ENCODE measurements around the gene RHBDL1.

The RHBDL1 gene

GRCh38 chr16:674214-674881 is 1.1 kb upstream of the RHBDL1 start:
- DNase-seq (ENCODE audit: low spot score): no peak

DNA sequence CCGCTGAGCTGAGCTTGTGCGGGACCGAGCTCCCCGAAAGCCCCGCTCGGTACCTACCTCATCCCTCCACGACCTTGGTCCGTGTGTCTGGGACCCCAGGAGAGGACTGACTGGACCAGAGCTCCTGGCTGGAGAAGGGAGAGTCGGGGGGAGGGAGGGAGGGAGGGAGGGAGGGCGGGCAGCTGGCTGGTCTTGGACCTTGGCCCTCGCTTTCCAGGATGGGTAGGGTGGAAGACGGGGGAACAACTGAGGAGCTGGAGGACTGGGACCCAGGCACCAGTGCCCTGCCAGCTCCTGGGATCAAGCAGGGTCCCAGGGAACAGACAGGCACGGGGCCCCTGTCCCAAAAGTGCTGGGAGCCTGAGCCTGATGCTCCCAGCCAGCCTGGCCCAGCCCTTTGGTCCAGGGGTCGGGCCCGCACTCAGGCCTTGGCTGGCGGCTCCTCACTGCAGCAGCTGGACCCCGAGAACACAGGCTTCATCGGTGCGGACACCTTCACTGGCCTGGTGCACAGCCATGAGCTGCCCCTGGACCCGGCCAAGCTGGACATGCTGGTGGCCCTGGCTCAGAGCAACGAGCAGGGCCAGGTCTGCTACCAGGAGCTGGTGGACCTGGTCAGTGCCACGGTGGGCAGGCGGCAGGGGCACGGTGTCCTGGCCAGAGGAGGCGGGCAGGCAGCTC is 553 bp downstream of the RHBDL1 start:
- no peak for DNase-seq (ENCODE audit: low spot score)

DNA sequence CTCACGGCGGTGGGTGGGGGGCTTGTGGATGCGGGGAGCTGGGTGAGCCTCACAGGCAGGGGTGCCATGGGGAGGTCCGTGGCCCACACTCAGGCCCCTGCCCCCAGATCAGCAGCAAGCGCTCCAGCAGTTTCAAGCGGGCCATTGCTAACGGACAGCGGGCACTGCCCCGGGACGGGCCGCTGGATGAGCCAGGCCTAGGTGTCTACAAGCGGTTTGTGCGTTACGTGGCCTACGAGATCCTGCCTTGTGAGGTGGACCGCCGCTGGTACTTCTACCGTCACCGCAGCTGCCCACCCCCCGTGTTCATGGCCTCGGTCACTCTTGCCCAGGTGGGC is 1.1 kb downstream of the RHBDL1 start:
- no peak for DNase-seq (ENCODE audit: low spot score)

DNA sequence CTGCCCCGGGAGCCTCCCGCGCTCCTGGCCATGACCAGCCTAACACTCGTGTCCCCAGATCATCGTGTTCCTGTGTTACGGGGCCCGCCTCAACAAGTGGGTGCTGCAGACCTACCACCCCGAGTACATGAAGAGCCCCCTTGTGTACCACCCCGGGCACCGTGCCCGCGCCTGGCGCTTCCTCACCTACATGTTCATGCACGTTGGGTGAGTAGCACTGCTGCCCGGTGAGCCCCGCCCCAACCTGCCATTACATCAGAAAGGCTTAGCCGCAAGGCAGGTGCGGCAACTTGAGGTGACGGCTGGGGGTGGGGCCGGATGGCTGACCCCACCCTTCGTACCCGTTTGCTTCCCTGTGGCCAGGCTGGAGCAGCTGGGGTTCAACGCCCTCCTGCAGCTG is 1.4 kb downstream of the RHBDL1 start:
- DNase-seq (ENCODE audit: low spot score): no peak

DNA sequence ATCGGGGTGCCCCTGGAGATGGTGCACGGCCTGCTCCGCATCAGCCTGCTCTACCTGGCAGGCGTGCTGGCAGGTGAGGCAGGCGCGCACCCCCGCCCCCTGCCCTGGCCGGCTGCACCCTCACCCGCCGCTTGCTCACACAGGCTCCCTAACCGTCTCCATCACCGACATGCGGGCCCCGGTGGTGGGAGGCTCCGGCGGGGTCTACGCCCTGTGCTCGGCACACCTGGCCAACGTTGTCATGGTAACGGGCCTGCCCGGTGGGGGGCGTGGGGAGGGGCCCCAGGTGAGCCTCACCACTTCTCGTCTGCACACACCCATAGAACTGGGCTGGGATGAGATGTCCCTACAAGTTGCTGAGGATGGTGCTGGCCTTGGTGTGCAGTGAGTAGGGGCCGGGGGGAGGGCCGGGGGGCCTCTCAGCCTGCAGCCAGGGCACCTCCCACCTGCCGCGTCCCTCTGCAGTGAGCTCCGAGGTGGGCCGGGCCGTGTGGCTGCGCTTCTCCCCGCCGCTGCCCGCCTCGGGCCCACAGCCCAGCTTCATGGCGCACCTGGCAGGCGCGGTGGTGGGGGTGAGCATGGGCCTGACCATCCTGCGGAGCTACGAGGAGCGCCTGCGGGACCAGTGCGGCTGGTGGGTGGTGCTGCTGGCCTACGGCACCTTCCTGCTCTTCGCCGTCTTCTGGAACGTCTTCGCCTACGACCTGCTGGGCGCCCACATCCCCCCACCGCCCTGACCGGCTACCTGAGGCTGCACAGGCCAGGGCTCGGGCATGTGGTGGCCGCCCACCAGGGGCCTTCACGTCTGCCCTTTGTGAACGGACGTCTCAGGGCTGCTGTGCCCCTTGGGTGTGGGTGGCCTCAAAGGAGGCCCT is 2.1 kb downstream of the RHBDL1 start:
- no peak for DNase-seq (ENCODE audit: low spot score)

DNA sequence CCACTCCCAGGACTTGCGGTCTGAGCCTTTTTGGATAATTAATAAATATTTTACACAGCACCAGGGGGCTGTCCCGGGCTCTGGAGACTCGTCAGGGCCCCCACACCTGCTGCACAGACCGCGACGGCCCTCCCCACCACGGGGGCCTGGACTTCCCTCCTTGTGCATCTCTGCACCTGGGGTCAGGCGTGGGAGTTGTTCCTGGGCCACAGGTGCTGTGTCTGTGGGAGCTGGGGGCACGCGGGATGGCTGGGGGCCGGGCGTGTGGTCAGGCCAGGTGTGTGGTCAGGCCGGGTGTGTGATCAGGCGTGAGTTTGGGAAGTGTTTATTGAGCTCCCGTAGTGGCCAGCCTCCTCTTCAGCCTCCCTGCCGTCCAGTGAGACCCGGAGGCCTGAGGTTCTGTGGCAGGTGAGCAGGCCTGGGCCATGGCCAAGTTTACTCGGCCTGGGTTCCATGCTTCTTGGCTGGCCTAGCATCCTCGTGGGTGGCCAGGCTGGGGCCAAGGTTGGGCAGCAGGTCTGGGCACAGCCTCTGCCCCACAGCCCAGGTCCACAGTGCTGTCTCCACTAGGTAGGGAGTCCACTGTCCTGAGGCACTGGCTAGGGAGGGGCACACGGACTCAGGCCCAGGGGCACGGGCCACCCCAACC is 2.9 kb downstream of the RHBDL1 start:
- DNase-seq (ENCODE audit: low spot score): no peak

GRCh38 chr16:678858-679813 is 3.7 kb downstream of the RHBDL1 start:
- peak; percentile 61 for DNase-seq (ENCODE audit: low spot score)

- peak; percentile 74 for DNase-seq (ENCODE audit: low spot score)
Observed at GRCh38 chr16:679814-680624, 4.5 kb downstream of the RHBDL1 start, which contains the start of gene STUB1. STUB1 (plus strand) TSS chr16:680410; CDS start chr16:680526, 116 bp downstream.

- DNase-seq (ENCODE audit: low spot score): no peak
Observed at GRCh38 chr16:680625-680945, 5.1 kb downstream of the RHBDL1 start.

- no peak for DNase-seq (ENCODE audit: low spot score)
Observed at GRCh38 chr16:680967-681745, 5.7 kb downstream of the RHBDL1 start.

- no peak for DNase-seq (ENCODE audit: low spot score)
Observed at GRCh38 chr16:681746-682427, 6.4 kb downstream of the RHBDL1 start.

- DNase-seq (ENCODE audit: low spot score): no peak
Observed at GRCh38 chr16:682493-683395, 7.3 kb downstream of the RHBDL1 start.

DNA sequence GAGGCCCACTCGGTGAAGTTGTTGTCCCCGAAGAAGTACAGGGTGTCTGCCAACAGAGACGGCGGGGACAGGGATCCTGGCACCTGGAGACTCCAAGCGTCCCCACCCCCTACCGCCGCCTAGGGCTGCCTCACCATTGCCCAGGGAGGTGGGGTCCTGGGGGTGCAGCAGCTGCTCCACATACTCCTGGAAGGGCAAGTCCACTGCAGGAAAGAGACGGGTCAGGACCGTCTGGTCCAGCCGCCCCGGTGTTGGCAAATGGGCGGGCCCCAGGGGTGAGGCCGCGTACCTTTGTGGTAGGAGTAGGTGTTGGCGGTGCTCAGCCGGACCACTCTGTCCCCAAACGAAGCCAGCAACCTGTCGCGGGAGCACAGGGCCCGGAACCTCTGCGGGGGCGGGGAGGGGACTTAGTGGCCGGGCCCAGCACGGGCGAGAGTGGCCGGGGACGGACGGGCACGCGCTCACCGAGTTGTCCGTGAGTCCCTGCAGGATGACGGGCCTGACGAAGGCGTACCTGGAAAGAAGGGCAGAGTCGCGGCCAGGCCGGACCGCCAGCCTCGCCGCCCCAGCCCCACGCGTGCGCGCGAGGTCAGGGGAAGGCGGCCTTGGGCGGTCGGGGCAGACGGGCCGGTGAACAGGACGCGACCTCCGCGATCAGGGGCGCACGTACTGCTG is 8.1 kb downstream of the RHBDL1 start:
- no peak for DNase-seq (ENCODE audit: low spot score)

DNA sequence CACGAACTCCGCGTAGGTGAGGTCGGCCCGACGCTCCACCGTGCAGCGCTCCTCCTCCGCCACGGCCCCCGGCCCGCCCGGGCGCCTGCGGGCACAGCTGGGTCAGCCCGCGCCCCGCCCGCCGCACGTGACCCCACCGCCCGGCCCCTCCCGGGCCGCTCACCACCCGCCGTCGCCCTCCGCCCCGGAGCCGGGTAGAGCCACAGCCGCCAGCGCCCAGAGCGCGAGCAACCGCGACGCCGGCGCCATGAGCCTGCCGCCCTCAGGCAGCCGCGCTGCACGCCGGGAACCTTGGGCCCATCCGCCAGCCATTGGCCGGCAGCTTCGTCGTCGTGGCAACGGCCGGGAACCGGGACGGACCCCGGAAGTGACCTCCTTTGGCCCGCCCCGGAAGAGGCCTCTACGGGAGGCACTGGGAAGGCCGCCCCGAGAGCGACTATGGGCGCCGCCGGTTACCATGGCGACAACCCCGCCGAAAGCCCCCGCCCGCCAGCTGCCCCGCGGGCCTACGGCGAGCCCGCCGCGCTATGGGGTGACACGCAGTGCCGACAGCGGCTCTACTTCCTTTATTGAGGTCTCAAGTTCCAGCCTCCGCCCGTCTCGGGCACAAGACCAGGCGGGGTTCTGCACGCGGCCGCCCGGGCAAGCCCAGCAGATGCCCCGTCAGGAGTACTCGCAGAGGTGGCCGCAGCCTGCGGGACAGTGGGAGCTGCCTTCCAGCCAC is 8.8 kb downstream of the RHBDL1 start, which contains the start of gene JMJD8:
Gene JMJD8 (minus strand): TSS at position 264 of the 724 bp plus-strand sequence. CDS start 15 bp downstream, at position 249.
- peak; percentile 88 for DNase-seq (ENCODE audit: low spot score)

DNA sequence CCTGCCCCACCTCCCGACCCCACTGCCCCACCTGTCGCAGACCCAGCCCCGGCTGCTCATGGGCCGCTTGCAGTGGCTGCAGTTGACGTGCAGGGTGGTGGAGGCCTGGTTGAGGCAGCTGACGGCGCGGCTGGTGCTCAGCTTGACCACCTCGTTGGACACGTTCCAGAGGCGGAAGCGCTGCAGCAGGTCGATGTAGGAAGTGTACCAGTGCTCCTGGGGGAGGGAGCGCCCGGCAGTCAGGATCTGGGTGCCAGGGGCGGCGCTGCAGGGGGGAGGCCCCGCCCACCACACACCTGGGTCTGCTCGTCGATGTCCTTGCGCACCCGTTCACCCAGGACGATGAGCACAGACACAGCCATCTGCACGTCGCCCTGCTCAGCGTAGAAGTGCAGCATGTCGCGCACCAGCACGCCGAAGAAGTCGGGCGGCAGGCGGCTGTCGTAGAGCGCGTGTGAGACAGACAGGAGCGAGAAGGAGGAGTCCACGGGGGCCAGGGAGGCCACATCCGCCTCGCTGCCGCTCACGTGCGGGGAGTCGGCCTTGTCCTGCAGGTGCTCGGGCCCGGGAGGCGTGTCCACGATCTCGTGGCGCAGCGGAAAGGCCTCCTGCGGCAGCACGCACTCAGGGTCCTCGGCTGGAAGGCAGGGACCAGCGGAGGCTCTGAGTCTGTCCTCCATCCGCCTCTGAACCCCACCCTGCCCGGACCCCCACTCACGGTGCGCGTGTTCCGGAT is 9.7 kb downstream of the RHBDL1 start:
- no peak for DNase-seq (ENCODE audit: low spot score)

DNA sequence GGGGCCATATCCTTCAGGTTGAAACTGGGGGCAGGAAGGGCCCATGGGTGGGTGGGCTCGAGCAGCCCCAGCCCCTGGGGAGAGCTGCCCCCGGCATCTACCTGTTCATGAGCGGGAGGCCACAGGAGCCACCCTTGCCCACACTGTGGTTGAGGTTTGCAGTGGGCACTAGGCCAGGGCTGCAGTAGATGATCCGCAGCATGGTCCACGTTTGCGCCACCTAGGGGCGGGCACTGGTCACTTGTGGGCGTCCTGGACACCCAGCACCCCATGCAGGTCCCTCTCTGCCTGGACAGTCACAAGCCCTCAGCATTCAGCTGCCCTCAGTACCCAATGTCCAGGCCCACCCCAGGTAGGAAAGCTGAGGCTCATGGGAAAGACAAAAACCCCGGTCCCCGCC is 10.5 kb downstream of the RHBDL1 start:
- DNase-seq (ENCODE audit: low spot score): no peak
